Effector memory CD4-positive, alpha-beta T cell (primary cell): ENCODE data around the gene TNNC1.

Experiments
- DNase-seq, 3 donors: peaks; one replicate each; pipeline ENCODE4 v3.0.0-alpha.2; 2020
- H3K27ac ChIP-seq: 2 replicates; pipeline ENCODE4 v1.7.0; 2013; ENCODE audit warnings: mild to moderate bottlenecking, low read length, moderate library complexity; ENCODE audit not compliant: insufficient read depth, poor library complexity, severe bottlenecking
- H3K27me3 ChIP-seq: replicated peaks from 2 replicates; pipeline ENCODE4 v1.7.0; 2013; ENCODE audit warnings: mild to moderate bottlenecking, low read length; ENCODE audit not compliant: insufficient read depth, control insufficient read depth, poor library complexity, severe bottlenecking
- H3K36me3 ChIP-seq: 2 replicates; pipeline ENCODE4 v1.7.0; 2013; ENCODE audit warnings: mild to moderate bottlenecking, low read length, moderate library complexity; ENCODE audit not compliant: control insufficient read depth, insufficient read depth
- H3K4me1 ChIP-seq: 2 replicates; pipeline ENCODE4 v1.7.0; 2013; ENCODE audit warnings: low read length, mild to moderate bottlenecking; ENCODE audit not compliant: control insufficient read depth, insufficient read depth, poor library complexity, severe bottlenecking
- H3K4me3 ChIP-seq: 2 replicates; pipeline ENCODE4 v1.7.0; 2013; ENCODE audit warnings: low read length, low read depth, mild to moderate bottlenecking; ENCODE audit not compliant: insufficient read depth, poor library complexity, severe bottlenecking
- H3K9me3 ChIP-seq: 2 replicates; pipeline ENCODE4 v1.7.0; 2013; ENCODE audit warnings: mild to moderate bottlenecking, low read length, moderate library complexity; ENCODE audit not compliant: control insufficient read depth

Gene TNNC1

GRCh38 chr3:52458770-52459545 is 5.1 kb upstream of the TNNC1 start:
- Histone ChIP-seq H3K36me3 (peaks cover 28% of the 10 kb centered on the region), H3K27ac (no peak overlapping the region), H3K27me3 (no peaks in the 10 kb centered on the region), H3K4me3 (no peak overlapping the region), H3K4me1 (peaks cover 23% of the 10 kb centered on the region), H3K9me3 (no peaks in the 10 kb centered on the region)
- DNase-seq, result no peak

GRCh38 chr3:52458031-52458760 is 4.4 kb upstream of the TNNC1 start:
- Histone ChIP-seq H3K27me3 (no peaks in the 10 kb centered on the region), H3K36me3 (peaks cover 28% of the 10 kb centered on the region), H3K4me3 (no peak overlapping the region), H3K9me3 (no peaks in the 10 kb centered on the region), H3K27ac (no peak overlapping the region), H3K4me1 (peaks cover 27% of the 10 kb centered on the region)
- no peak for DNase-seq

DNA sequence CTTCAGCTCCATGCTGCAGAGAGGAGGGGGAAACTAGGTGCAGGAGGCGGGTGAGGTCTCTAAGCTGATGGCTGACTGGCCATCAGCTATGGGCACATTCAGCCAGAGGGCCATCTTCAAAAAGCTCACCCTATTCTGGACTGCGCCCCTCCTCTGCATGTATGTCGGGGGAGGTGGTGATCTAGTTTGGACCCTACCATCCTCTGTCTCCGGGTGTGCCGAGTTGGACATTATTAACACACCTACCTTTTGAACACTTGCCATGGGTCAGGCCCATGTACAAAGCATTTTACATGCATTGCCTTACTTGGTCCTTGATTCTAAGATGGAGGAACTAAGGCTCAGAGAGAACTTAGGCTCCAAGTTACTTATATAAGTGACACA is 3.0 kb upstream of the TNNC1 start:
- Histone ChIP-seq H3K27ac (peak overlapping the region; percentile 91), H3K4me1 (peaks cover 27% of the 10 kb centered on the region), H3K4me3 (no peak overlapping the region), H3K27me3 (no peaks in the 10 kb centered on the region), H3K36me3 (peaks cover 28% of the 10 kb centered on the region), H3K9me3 (no peaks in the 10 kb centered on the region)
- no peak for DNase-seq

GRCh38 chr3:52456169-52456799 is 2.4 kb upstream of the TNNC1 start:
- Histone ChIP-seq H3K36me3 (peaks cover 27% of the 10 kb centered on the region), H3K9me3 (no peaks in the 10 kb centered on the region), H3K27me3 (no peaks in the 10 kb centered on the region), H3K4me3 (peak overlapping the region; percentile 97), H3K4me1 (peaks cover 27% of the 10 kb centered on the region), H3K27ac (peak overlapping the region; percentile 91)
- DNase-seq, result no peak

- no peaks in the 10 kb centered on the region for H3K27me3 ChIP-seq
- H3K36me3 ChIP-seq, result peaks cover 19% of the 10 kb centered on the region
- H3K4me1 ChIP-seq, result peaks cover 27% of the 10 kb centered on the region
- H3K27ac ChIP-seq, result peak within 1 kb of the TSS; percentile 91
- DNase-seq, result peak; percentile 91 to 95 (median 93)
- no peaks in the 10 kb centered on the region for H3K9me3 ChIP-seq
- H3K4me3 ChIP-seq, result peak within 1 kb of the TSS; percentile 97
Observed at GRCh38 chr3:52455283-52456168, 1.7 kb upstream of the TNNC1 start, which contains the start of gene NISCH. TSS of gene NISCH (plus strand) at chr3:52455604. CDS start at chr3:52455642, 38 bp downstream.

GRCh38 chr3:52454938-52455282 is 1.1 kb upstream of the TNNC1 start:
- DNase-seq, result no peak
- peak overlapping the region; percentile 88 for H3K27ac ChIP-seq
- no peaks in the 10 kb centered on the region for H3K9me3 ChIP-seq
- H3K4me3 ChIP-seq, result peak overlapping the region; percentile 47
- H3K4me1 ChIP-seq, result peaks cover 27% of the 10 kb centered on the region
- peaks cover 18% of the 10 kb centered on the region for H3K36me3 ChIP-seq
- H3K27me3 ChIP-seq, result no peaks in the 10 kb centered on the region

- H3K4me1 ChIP-seq, result peaks cover 27% of the 10 kb centered on the region
- peaks cover 17% of the 10 kb centered on the region for H3K36me3 ChIP-seq
- no peaks in the 10 kb centered on the region for H3K9me3 ChIP-seq
- H3K4me3 ChIP-seq, result peak overlapping the region; percentile 47
- no peak for DNase-seq
- no peaks in the 10 kb centered on the region for H3K27me3 ChIP-seq
- peak overlapping the region; percentile 88 for H3K27ac ChIP-seq
Observed at GRCh38 chr3:52454250-52454937, 553 bp upstream of the TNNC1 start.

- H3K9me3 ChIP-seq, result no peaks in the 10 kb centered on the region
- peaks cover 4% of the 10 kb centered on the region for H3K36me3 ChIP-seq
- peaks cover 27% of the 10 kb centered on the region for H3K4me1 ChIP-seq
- no peak overlapping the region for H3K4me3 ChIP-seq
- no peaks in the 10 kb centered on the region for H3K27me3 ChIP-seq
- no peak for DNase-seq
- no peak overlapping the region for H3K27ac ChIP-seq
Observed at GRCh38 chr3:52452570-52453221, 1.1 kb downstream of the TNNC1 start.

DNA sequence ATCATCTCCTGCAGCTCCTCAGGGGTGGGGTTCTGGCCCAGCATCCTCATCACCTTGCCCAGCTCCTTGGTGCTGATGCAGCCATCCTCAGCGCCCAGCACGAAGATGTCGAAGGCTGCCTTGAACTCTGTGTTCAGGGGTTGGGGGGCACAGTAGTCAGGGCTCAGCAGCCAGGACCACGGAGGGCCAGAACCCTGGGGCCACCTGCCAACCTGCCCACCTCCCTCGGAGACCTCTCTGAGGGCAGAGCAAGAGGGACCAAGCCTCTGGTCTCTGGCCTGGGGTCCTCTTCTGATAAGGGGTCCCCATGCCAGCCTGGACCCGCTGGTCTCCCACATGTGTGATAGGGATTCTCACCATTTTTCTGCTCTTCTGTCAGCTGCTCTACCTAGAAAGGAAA is 1.7 kb downstream of the TNNC1 start:
- no peak for DNase-seq
- no peak overlapping the region for H3K27ac ChIP-seq
- H3K4me3 ChIP-seq, result no peak overlapping the region
- H3K36me3 ChIP-seq, result no peaks in the 10 kb centered on the region
- peaks cover 27% of the 10 kb centered on the region for H3K4me1 ChIP-seq
- H3K9me3 ChIP-seq, result no peaks in the 10 kb centered on the region
- no peaks in the 10 kb centered on the region for H3K27me3 ChIP-seq
